Karpas-422 (cell line): ENCODE data around the gene PXDN. TPM values are rescaled to one million over a fixed set of nuclear protein-coding genes. Genes with fewer than 3 reads are reported as not detected.

Source experiments
- DNase-seq: peaks from one replicate; pipeline ENCODE4 v3.0.0-alpha.2; 2015
- H2AFZ ChIP-seq: fragments of 200-600 bp; sonication (generic); 2 replicates; pipeline ENCODE4 v1.6.1; 2014; ENCODE audit warnings: antibody characterized with exemption, low read length, mixed read lengths
- H3K27ac ChIP-seq: fragments of 200-600 bp; sonication (generic); 2 replicates; pipeline ENCODE4 v1.5.1; 2014; ENCODE audit warnings: mild to moderate bottlenecking, low read length, moderate library complexity
- H3K27me3 ChIP-seq: fragments of 200-600 bp; sonication (generic); 2 replicates; pipeline ENCODE4 v1.6.1; 2014; ENCODE audit warnings: low read length, mixed read lengths
- H3K36me3 ChIP-seq: fragments of 200-600 bp; sonication (generic); 2 replicates; pipeline ENCODE4 v1.6.1; 2014; ENCODE audit warnings: low read length, mixed read lengths; ENCODE audit not compliant: insufficient read depth
- H3K4me1 ChIP-seq: fragments of 200-600 bp; sonication (generic); 2 replicates; pipeline ENCODE4 v1.6.1; 2014; ENCODE audit warnings: mild to moderate bottlenecking, low read length, mixed read lengths
- H3K4me2 ChIP-seq: fragments of 200-600 bp; sonication (generic); 2 replicates; pipeline ENCODE4 v1.6.1; 2014; ENCODE audit warnings: low read length, low read depth, mild to moderate bottlenecking; ENCODE audit not compliant: poor library complexity, severe bottlenecking
- H3K4me3 ChIP-seq: fragments of 200-600 bp; sonication (generic); 2 replicates; pipeline ENCODE4 v1.5.1; 2014; ENCODE audit warnings: mild to moderate bottlenecking, antibody characterized with exemption, low read length, mixed read lengths
- H3K79me2 ChIP-seq: fragments of 200-600 bp; sonication (generic); 2 replicates; pipeline ENCODE4 v1.6.1; 2014; ENCODE audit warnings: mild to moderate bottlenecking, low read length, mixed read lengths
- H3K9ac ChIP-seq: fragments of 200-600 bp; sonication (generic); 2 replicates; pipeline ENCODE4 v1.6.0; 2014; ENCODE audit warnings: low read length
- H3K9me2 ChIP-seq: fragments of 200-600 bp; sonication (generic), shearing (Covaris generic); replicated peaks from 2 replicates; pipeline ENCODE4 v1.6.0; 2014; ENCODE audit warnings: mild to moderate bottlenecking, low read length, moderate library complexity; ENCODE audit not compliant: insufficient read depth
- H3K9me3 ChIP-seq: fragments of 300-700, 200-600 bp; sonication (generic); 2 replicates; pipeline ENCODE4 v1.6.1; 2014; ENCODE audit warnings: low read length, mixed read lengths
- H4K20me1 ChIP-seq: fragments of 200-600 bp; sonication (generic); 2 replicates; pipeline ENCODE4 v1.6.1; 2014; ENCODE audit warnings: mild to moderate bottlenecking, antibody characterized with exemption, low read length, low read depth; ENCODE audit not compliant: insufficient read depth
- total RNA-seq: library from RNA; depleted of rRNA; stranded (reverse); fragments of >200 nt; shearing (Covaris generic); gene quantifications from 2 replicates; pipeline ENCODE4 v1.2.3, GENCODE V29; 2014; ENCODE audit warnings: low replicate concordance

The PXDN gene
- total RNA-seq, 1 experiment from 2014 or later = not detected

GRCh38 chr2:1678609-1679008 is 65.7 kb downstream of the PXDN start:
- Histone ChIP-seq H3K27me3 (no peaks in the 10 kb centered on the region), H3K9me2 (no peaks in the 10 kb centered on the region), H3K79me2 (no peaks in the 10 kb centered on the region), H3K4me1 (no peaks in the 10 kb centered on the region), H2AFZ (no peak overlapping the region), H4K20me1 (no peaks in the 10 kb centered on the region), H3K27ac (no peak overlapping the region), H3K9me3 (no peaks in the 10 kb centered on the region), H3K36me3 (no peaks in the 10 kb centered on the region), H3K4me2 (no peak overlapping the region), H3K9ac (no peak overlapping the region), H3K4me3 (no peak overlapping the region)
- no peak for DNase-seq

- H3K9ac ChIP-seq = no peak overlapping the region
- no peaks in the 10 kb centered on the region for H3K9me2 ChIP-seq
- no peaks in the 10 kb centered on the region for H3K36me3 ChIP-seq
- no peak overlapping the region for H3K4me3 ChIP-seq
- no peaks in the 10 kb centered on the region for H3K27me3 ChIP-seq
- H4K20me1 ChIP-seq = no peaks in the 10 kb centered on the region
- H3K27ac ChIP-seq = no peak overlapping the region
- H2AFZ ChIP-seq = no peak overlapping the region
- H3K4me2 ChIP-seq = no peak overlapping the region
- no peak for DNase-seq
- H3K9me3 ChIP-seq = no peaks in the 10 kb centered on the region
- H3K4me1 ChIP-seq = no peaks in the 10 kb centered on the region
- H3K79me2 ChIP-seq = no peaks in the 10 kb centered on the region
These were observed 66.5 kb downstream of the PXDN start for GRCh38 chr2:1677821-1678165.

- H3K4me1 ChIP-seq = no peaks in the 10 kb centered on the region
- H3K79me2 ChIP-seq = no peaks in the 10 kb centered on the region
- no peaks in the 10 kb centered on the region for H3K27me3 ChIP-seq
- no peaks in the 10 kb centered on the region for H3K36me3 ChIP-seq
- no peaks in the 10 kb centered on the region for H4K20me1 ChIP-seq
- no peak for DNase-seq
- no peaks in the 10 kb centered on the region for H3K9me3 ChIP-seq
- no peak overlapping the region for H3K4me3 ChIP-seq
- H3K9me2 ChIP-seq = no peaks in the 10 kb centered on the region
- no peak overlapping the region for H3K9ac ChIP-seq
- no peak overlapping the region for H3K27ac ChIP-seq
- H3K4me2 ChIP-seq = no peak overlapping the region
- H2AFZ ChIP-seq = no peak overlapping the region
These were observed 67.1 kb downstream of the PXDN start for GRCh38 chr2:1676913-1677820.

- H2AFZ ChIP-seq = no peak overlapping the region
- H3K79me2 ChIP-seq = no peaks in the 10 kb centered on the region
- no peaks in the 10 kb centered on the region for H3K27me3 ChIP-seq
- no peaks in the 10 kb centered on the region for H3K36me3 ChIP-seq
- no peaks in the 10 kb centered on the region for H3K4me1 ChIP-seq
- no peaks in the 10 kb centered on the region for H3K9me3 ChIP-seq
- H3K27ac ChIP-seq = no peak overlapping the region
- no peak for DNase-seq
- H3K9ac ChIP-seq = no peak overlapping the region
- no peak overlapping the region for H3K4me3 ChIP-seq
- no peak overlapping the region for H3K4me2 ChIP-seq
- no peaks in the 10 kb centered on the region for H3K9me2 ChIP-seq
- no peaks in the 10 kb centered on the region for H4K20me1 ChIP-seq
These were observed 68.0 kb downstream of the PXDN start for GRCh38 chr2:1676091-1676912.

GRCh38 chr2:1675633-1676032 is 68.7 kb downstream of the PXDN start:
- no peaks in the 10 kb centered on the region for H4K20me1 ChIP-seq
- no peaks in the 10 kb centered on the region for H3K9me2 ChIP-seq
- H3K4me1 ChIP-seq = no peaks in the 10 kb centered on the region
- no peak overlapping the region for H3K4me3 ChIP-seq
- no peak overlapping the region for H3K4me2 ChIP-seq
- DNase-seq = no peak
- H3K27me3 ChIP-seq = no peaks in the 10 kb centered on the region
- no peak overlapping the region for H2AFZ ChIP-seq
- H3K27ac ChIP-seq = no peak overlapping the region
- no peak overlapping the region for H3K9ac ChIP-seq
- no peaks in the 10 kb centered on the region for H3K9me3 ChIP-seq
- no peaks in the 10 kb centered on the region for H3K79me2 ChIP-seq
- no peaks in the 10 kb centered on the region for H3K36me3 ChIP-seq

GRCh38 chr2:1674766-1675397 is 69.4 kb downstream of the PXDN start:
- no peak overlapping the region for H3K4me2 ChIP-seq
- H3K9me3 ChIP-seq = no peaks in the 10 kb centered on the region
- no peak for DNase-seq
- H3K27me3 ChIP-seq = no peaks in the 10 kb centered on the region
- H4K20me1 ChIP-seq = no peaks in the 10 kb centered on the region
- H3K79me2 ChIP-seq = no peaks in the 10 kb centered on the region
- no peak overlapping the region for H3K9ac ChIP-seq
- H3K4me1 ChIP-seq = no peaks in the 10 kb centered on the region
- no peak overlapping the region for H3K4me3 ChIP-seq
- no peaks in the 10 kb centered on the region for H3K36me3 ChIP-seq
- H2AFZ ChIP-seq = no peak overlapping the region
- H3K9me2 ChIP-seq = no peaks in the 10 kb centered on the region
- H3K27ac ChIP-seq = no peak overlapping the region

- Histone ChIP-seq H3K27ac (no peak overlapping the region), H4K20me1 (no peaks in the 10 kb centered on the region), H3K4me2 (no peak overlapping the region), H3K36me3 (no peaks in the 10 kb centered on the region), H3K79me2 (no peaks in the 10 kb centered on the region), H3K9me3 (no peaks in the 10 kb centered on the region), H3K4me1 (no peaks in the 10 kb centered on the region), H3K9ac (no peak overlapping the region), H3K4me3 (no peak overlapping the region), H2AFZ (no peak overlapping the region), H3K9me2 (no peaks in the 10 kb centered on the region), H3K27me3 (no peaks in the 10 kb centered on the region)
- no peak for DNase-seq
These were observed 70.0 kb downstream of the PXDN start for GRCh38 chr2:1674276-1674675.
